ENCODE measurements around the gene PER3.
"Not testable (repeated sequence)": the region's sequence is repeated elsewhere in the genome, so short reads cannot be mapped to it uniquely, and the experiment has no call there.

Gene PER3

GRCh38 chr1:7778133-7778628, 5.9 kb upstream of the PER3 start:
- no peak for DNase-seq (ENCODE audit: low read depth in 3 of 3)

GRCh38 chr1:7780976-7781375, 3.1 kb upstream of the PER3 start:
- DNase-seq (ENCODE audit: low read depth in 3 of 3) = no peak

GRCh38 chr1:7781501-7781900, 2.6 kb upstream of the PER3 start:
- no peak for DNase-seq (ENCODE audit: low read depth in 3 of 3)

GRCh38 chr1:7781923-7782495, 2.1 kb upstream of the PER3 start:
- no peak for DNase-seq (ENCODE audit: low read depth in 3 of 3)

- DNase-seq (ENCODE audit: low read depth in 3 of 3) = peak in 1 of 3 experiments; percentile 30
Measured at GRCh38 chr1:7783178-7783711, 846 bp upstream of the PER3 start.

- no peak for DNase-seq (ENCODE audit: low read depth in 3 of 3)
Measured at GRCh38 chr1:7784492-7785071, 491 bp downstream of the PER3 start.

GRCh38 chr1:7785108-7785507, 1.0 kb downstream of the PER3 start:
- DNase-seq (ENCODE audit: low read depth in 3 of 3) = no peak

GRCh38 chr1:7786795-7787194, 2.7 kb downstream of the PER3 start:
- no peak for DNase-seq (ENCODE audit: low read depth in 3 of 3)

GRCh38 chr1:7789828-7790227, 5.7 kb downstream of the PER3 start:
- no peak for DNase-seq (ENCODE audit: low read depth in 3 of 3)

- DNase-seq (ENCODE audit: low read depth in 3 of 3) = not testable (repeated sequence)
Measured at GRCh38 chr1:7791027-7791426, 6.9 kb downstream of the PER3 start.

GRCh38 chr1:7795406-7795805, 11.3 kb downstream of the PER3 start:
- DNase-seq (ENCODE audit: low read depth in 3 of 3) = no peak

GRCh38 chr1:7805460-7805859, 21.4 kb downstream of the PER3 start:
- DNase-seq (ENCODE audit: low read depth in 3 of 3) = no peak

GRCh38 chr1:7808253-7808844, 24.3 kb downstream of the PER3 start:
- no peak for DNase-seq (ENCODE audit: low read depth in 3 of 3)

GRCh38 chr1:7809742-7810141, 25.7 kb downstream of the PER3 start:
- no peak for DNase-seq (ENCODE audit: low read depth in 3 of 3)

- peak in 1 of 3 experiments; percentile 29 for DNase-seq (ENCODE audit: low read depth in 3 of 3)
Measured at GRCh38 chr1:7810395-7810794, 26.3 kb downstream of the PER3 start.

- DNase-seq (ENCODE audit: low read depth in 3 of 3) = no peak
Measured at GRCh38 chr1:7811476-7811875, 27.4 kb downstream of the PER3 start.

GRCh38 chr1:7813677-7814373, 29.7 kb downstream of the PER3 start:
- no peak for DNase-seq (ENCODE audit: low read depth in 3 of 3)

GRCh38 chr1:7821282-7821681, 37.2 kb downstream of the PER3 start:
- no peak for DNase-seq (ENCODE audit: low read depth in 3 of 3)

- DNase-seq (ENCODE audit: low read depth in 3 of 3) = no peak
Measured at GRCh38 chr1:7824701-7825100, 40.6 kb downstream of the PER3 start.

- DNase-seq (ENCODE audit: low read depth in 3 of 3) = no peak
Measured at GRCh38 chr1:7826363-7826762, 42.3 kb downstream of the PER3 start.

GRCh38 chr1:7827126-7827955, 43.2 kb downstream of the PER3 start:
- peak in 2 of 3 experiments; percentile 15 to 36 for DNase-seq (ENCODE audit: low read depth in 3 of 3)

- DNase-seq (ENCODE audit: low read depth in 3 of 3) = no peak
Measured at GRCh38 chr1:7831458-7831857, 47.4 kb downstream of the PER3 start.
